Keratinocyte (primary cell): ENCODE measurements around the gene KRTAP9-9.

Experiments
- EZH2 ChIP-seq: IDR thresholded peaks from one replicate; pipeline ENCODE4 v1.6.1; 2012; ENCODE audit warnings: inconsistent platforms, mild to moderate bottlenecking, low read length, moderate library complexity
- TF ChIP-seq, protein P1 (sequence below), 3 experiments: IDR thresholded peaks in 1 of 3; conservative IDR thresholded peaks in 1 of 3; optimal IDR thresholded peaks in 1 of 3; 2 replicates in 2 of 3; 3 replicates in 1 of 3; pipeline versions ENCODE3 to v1.5.1; 2011; ENCODE audit warnings: low read length in 3 of 3, mild to moderate bottlenecking in 3 of 3, moderate library complexity in 2 of 3, control low read depth in 1 of 3, inconsistent platforms in 1 of 3; ENCODE audit not compliant: insufficient read depth in 2 of 3; ENCODE audit errors: extremely low read depth in 1 of 3

DNA sequence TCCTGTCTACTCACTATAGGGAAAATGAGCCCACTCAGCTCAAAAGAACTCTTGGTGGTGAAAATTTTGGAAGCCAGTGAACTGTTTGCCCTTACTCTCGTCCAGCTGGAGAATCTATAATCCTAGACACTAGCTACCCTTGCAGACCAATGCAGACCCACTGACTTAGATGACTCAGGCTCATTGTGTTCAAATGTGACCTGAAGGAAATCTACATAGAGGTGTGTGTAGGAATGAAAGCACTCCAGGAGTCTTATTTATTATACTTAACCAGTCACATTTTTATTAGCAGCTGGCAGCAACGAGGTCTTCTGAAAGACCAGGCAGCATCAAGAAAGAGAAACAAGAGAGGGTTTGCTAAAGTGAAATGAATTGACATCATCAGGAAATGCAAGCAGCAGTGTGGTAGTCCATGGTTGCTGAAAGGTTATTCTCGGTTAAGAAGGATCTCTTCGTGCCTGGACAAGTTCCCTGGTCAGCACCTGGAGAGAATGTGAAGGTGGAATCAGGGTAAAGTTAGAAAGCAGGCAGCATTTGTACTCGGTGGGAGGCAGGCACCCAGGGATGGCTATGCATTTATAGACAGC, 46.1 kb downstream of the KRTAP9-9 start:
- TF ChIP-seq, protein P1, sequence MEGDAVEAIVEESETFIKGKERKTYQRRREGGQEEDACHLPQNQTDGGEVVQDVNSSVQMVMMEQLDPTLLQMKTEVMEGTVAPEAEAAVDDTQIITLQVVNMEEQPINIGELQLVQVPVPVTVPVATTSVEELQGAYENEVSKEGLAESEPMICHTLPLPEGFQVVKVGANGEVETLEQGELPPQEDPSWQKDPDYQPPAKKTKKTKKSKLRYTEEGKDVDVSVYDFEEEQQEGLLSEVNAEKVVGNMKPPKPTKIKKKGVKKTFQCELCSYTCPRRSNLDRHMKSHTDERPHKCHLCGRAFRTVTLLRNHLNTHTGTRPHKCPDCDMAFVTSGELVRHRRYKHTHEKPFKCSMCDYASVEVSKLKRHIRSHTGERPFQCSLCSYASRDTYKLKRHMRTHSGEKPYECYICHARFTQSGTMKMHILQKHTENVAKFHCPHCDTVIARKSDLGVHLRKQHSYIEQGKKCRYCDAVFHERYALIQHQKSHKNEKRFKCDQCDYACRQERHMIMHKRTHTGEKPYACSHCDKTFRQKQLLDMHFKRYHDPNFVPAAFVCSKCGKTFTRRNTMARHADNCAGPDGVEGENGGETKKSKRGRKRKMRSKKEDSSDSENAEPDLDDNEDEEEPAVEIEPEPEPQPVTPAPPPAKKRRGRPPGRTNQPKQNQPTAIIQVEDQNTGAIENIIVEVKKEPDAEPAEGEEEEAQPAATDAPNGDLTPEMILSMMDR (optimal IDR thresholded peaks at IDR 0.05 in 1 of 3, IDR thresholded peaks at IDR 0.05 in 1 of 3, conservative IDR thresholded peaks at IDR 0.05 in 1 of 3; ENCODE audit: extremely low read depth in 1 of 3, insufficient read depth in 2 of 3, low read length in 3 of 3): no peak
- no peak for TF ChIP-seq EZH2
